Mammary epithelial cell (primary cell): ENCODE results near the gene ATXN1.

ENCODE experiments used
- CTCF ChIP-seq, 2 donors: IDR thresholded peaks in 1 of 2; conservative IDR thresholded peaks in 1 of 2; 2 replicates each; pipeline ENCODE4 v1.5.1; 2011 to 2012; ENCODE audit warnings: inconsistent platforms in 2 of 2, low read length in 2 of 2, mild to moderate bottlenecking in 2 of 2, control low read depth in 1 of 2, low read depth in 1 of 2; ENCODE audit not compliant: insufficient read depth in 1 of 2; ENCODE audit errors: extremely low read depth in 1 of 2
- EZH2 ChIP-seq: IDR thresholded peaks from 2 replicates; pipeline ENCODE4 v1.6.1; 2012; ENCODE audit warnings: low read length, inconsistent platforms, borderline replicate concordance

- TF ChIP-seq CTCF (conservative IDR thresholded peaks at IDR 0.05 in 1 of 2, IDR thresholded peaks at IDR 0.05 in 1 of 2; ENCODE audit: extremely low read depth in 1 of 2, insufficient read depth in 1 of 2, low read depth in 1 of 2, low read length in 2 of 2) (no peak), EZH2 (no peak)
Measured at GRCh38 chr6:16413399-16413798, 347.9 kb downstream of the ATXN1 start.
